A549 (cell line): ENCODE results near the gene HNRNPK. TPM values are rescaled to one million over a fixed set of nuclear protein-coding genes. Genes with fewer than 3 reads are reported as not detected.

Source experiments
- ATAC-seq, 2 experiments: fragments of 200-7000 bp in 1 of 2; fragments of >200 bp in 1 of 2; cut with Nextera tagmentation in 1 of 2; cut with Tn5 transposase in 1 of 2; 3 replicates each; pipeline versions ENCODE4 v1.8.0 to v1.9.1; 2018 to 2020; ENCODE audit warnings: mild to moderate bottlenecking in 1 of 2, moderate library complexity in 1 of 2
- CTCF ChIA-PET: fragments of 300-600 bp; sonication (Branson Sonifier 250); formaldehyde crosslinking; extraction: SDS; loops from one replicate; lab custom pipeline; 2021; ENCODE audit warnings: antibody characterized with exemption, inconsistent platforms; lab: Yijun Ruan, JAX
- POLR2A ChIA-PET: fragments of 350-600 bp; formaldehyde crosslinking; extraction: SDS; loops from one replicate; lab custom pipeline; 2021; ENCODE audit warnings: antibody characterized with exemption, inconsistent platforms; lab: Yijun Ruan, JAX
- DNase-seq, 2 experiments: peaks; one replicate each; pipeline versions ENCODE4 v3.0.0 to v3.0.0-alpha.2; 2011 to 2016; ENCODE audit warnings: low read depth in 1 of 2, low spot score in 1 of 2
- FAIRE-seq: peaks from 2 replicates; lab custom pipeline; 2011; peaks lifted over from hg19 to GRCh38; lab: Jason Lieb, UNC
- H3K27ac ChIP-seq, 2 experiments: fragments of >200 bp; sonication (Bioruptor Twin); formaldehyde crosslinking; 3 replicates each; pipeline ENCODE4 v1.5.1; 2016 to 2017
- H3K4me1 ChIP-seq: fragments of >200 bp; sonication (Bioruptor Twin); formaldehyde crosslinking; 3 replicates; pipeline ENCODE4 v1.6.1; 2016
- H3K4me2 ChIP-seq: fragments of >200 bp; sonication (Bioruptor Twin); formaldehyde crosslinking; 3 replicates; pipeline ENCODE4 v1.6.1; 2016
- H3K4me3 ChIP-seq: fragments of >200 bp; sonication (Bioruptor Twin); formaldehyde crosslinking; 3 replicates; pipeline ENCODE4 v1.5.1; 2016
- H3K9me3 ChIP-seq: fragments of >200 bp; sonication (Bioruptor Twin); formaldehyde crosslinking; 3 replicates; pipeline ENCODE4 v1.6.1; 2016
- BHLHE40 ChIP-seq: IDR thresholded peaks from 2 replicates; pipeline ENCODE4 v1.6.1; 2012; ENCODE audit warnings: low read depth, low read length, inconsistent platforms
- CEBPB ChIP-seq, 2 experiments: fragments of >200 bp in 1 of 2; sonication (Bioruptor Twin) in 1 of 2; formaldehyde crosslinking in 1 of 2; IDR thresholded peaks; 2 replicates each; pipeline ENCODE4 v1.6.1; 2012 to 2016
- EP300 ChIP-seq, 2 experiments: fragments of >200 bp; sonication (Bioruptor Twin); formaldehyde crosslinking; IDR thresholded peaks; 2 replicates in 1 of 2; 3 replicates in 1 of 2; pipeline ENCODE4 v1.6.1; 2016 to 2017
- ESRRA ChIP-seq: fragments of 150-350 bp; IDR thresholded peaks from 2 replicates; pipeline ENCODE4 v1.6.1; 2014; ENCODE audit warnings: mild to moderate bottlenecking, low read length, borderline replicate concordance
- HDAC2 ChIP-seq: fragments of 200-600 bp; sonication (generic); IDR thresholded peaks from 2 replicates; pipeline ENCODE4 v1.6.1; 2016
- HOXA7 ChIP-seq: fragments of 250-450 bp; sonication (Bioruptor Pico); IDR thresholded peaks from 2 replicates; pipeline ENCODE4 v1.5.0; 2020; ENCODE audit warnings: mild to moderate bottlenecking, moderate library complexity
- JUN ChIP-seq, 2 experiments: fragments of >200 bp; sonication (Bioruptor Twin); formaldehyde crosslinking; IDR thresholded peaks; 2 replicates in 1 of 2; 3 replicates in 1 of 2; pipeline ENCODE4 v1.6.1; 2016 to 2017
- JUNB ChIP-seq: fragments of >200 bp; sonication (Bioruptor Twin); formaldehyde crosslinking; IDR thresholded peaks from 2 replicates; pipeline ENCODE4 v1.6.1; 2016
- KDM1A ChIP-seq: fragments of 200-600 bp; sonication (generic); IDR thresholded peaks from 2 replicates; pipeline ENCODE4 v1.6.1; 2016; ENCODE audit warnings: low read depth, mild to moderate bottlenecking
- MYC ChIP-seq: IDR thresholded peaks from 2 replicates; pipeline ENCODE4 v1.6.1; 2012; ENCODE audit warnings: mild to moderate bottlenecking, inconsistent platforms, low read length, improper control_type of control experiment, borderline replicate concordance
- NFE2L2 ChIP-seq: fragments of 150-350 bp; conservative IDR thresholded peaks from 2 replicates; pipeline ENCODE4 v1.6.1; 2014; ENCODE audit warnings: low read length
- PHF8 ChIP-seq: fragments of 200-600 bp; sonication (generic); IDR thresholded peaks from 2 replicates; pipeline ENCODE4 v1.6.1; 2016; ENCODE audit warnings: low read depth, mild to moderate bottlenecking, antibody characterized with exemption, moderate library complexity, borderline replicate concordance
- RAD21 ChIP-seq, 2 experiments: fragments of >200 bp in 1 of 2; sonication (Bioruptor Twin) in 1 of 2; formaldehyde crosslinking in 1 of 2; IDR thresholded peaks in 1 of 2; conservative IDR thresholded peaks in 1 of 2; 2 replicates in 1 of 2; 3 replicates in 1 of 2; pipeline ENCODE4 v1.6.1; 2012 to 2018; ENCODE audit warnings: inconsistent platforms in 1 of 2
- RARB ChIP-seq: fragments of 250-450 bp; sonication (Bioruptor Pico); IDR thresholded peaks from 2 replicates; pipeline ENCODE4 v1.8.0; 2021; ENCODE audit warnings: mild to moderate bottlenecking, moderate library complexity
- RCOR1 ChIP-seq: fragments of 150-350 bp; IDR thresholded peaks from 2 replicates; pipeline ENCODE4 v1.6.1; 2014; ENCODE audit warnings: antibody characterized with exemption, low read length, low read depth
- TFCP2L1 ChIP-seq: fragments of 250-450 bp; sonication (Bioruptor Pico); IDR thresholded peaks from 2 replicates; pipeline ENCODE4 v1.5.0; 2021; ENCODE audit warnings: mild to moderate bottlenecking
- ZFP36 ChIP-seq: fragments of 450-650 bp; IDR thresholded peaks from 2 replicates; pipeline ENCODE4 v1.6.1; 2014; ENCODE audit warnings: borderline replicate concordance; ENCODE audit not compliant: partially characterized antibody
- ZSCAN20 ChIP-seq: fragments of 250-450 bp; sonication (Bioruptor Pico); IDR thresholded peaks from 2 replicates; pipeline ENCODE4 v1.8.0; 2022; ENCODE audit warnings: mild to moderate bottlenecking, moderate library complexity
- WGBS: methylation state at CpG from one replicate; pipeline ENCODE4 v1.1.6; 2017; ENCODE audit errors: missing lambda C conversion rate; 5-methylcytosine and 5-hydroxymethylcytosine counted together
- polyA plus RNA-seq, 4 experiments: library from polyadenylated mRNA; depleted of rRNA in 3 of 4; stranded (reverse); fragments of >200 nt; fragmentation: RNase III in 1 of 4; extraction: RNeasy Plus Mini Kit Qiagen cat#74134 plus additional on column Dnase treatment in 1 of 4; gene quantifications; 2 replicates in 3 of 4; 3 replicates in 1 of 4; pipeline ENCODE4 v1.2.3, GENCODE V29; 2011 to 2017
- TF ChIP-seq, protein P1 (sequence below): fragments of >200 bp; sonication (Bioruptor Twin); formaldehyde crosslinking; IDR thresholded peaks from 2 replicates; pipeline ENCODE4 v1.6.1; 2016
- TF ChIP-seq, protein P2 (sequence below): fragments of >200 bp; sonication (Bioruptor Twin); formaldehyde crosslinking; IDR thresholded peaks from 3 replicates; pipeline ENCODE4 v1.6.1; 2016
- TF ChIP-seq, protein P3 (sequence below): IDR thresholded peaks from 2 replicates; pipeline ENCODE4 v1.6.1; 2012

The HNRNPK gene
- polyA plus RNA-seq, 2 of the 4 experiments (the other 2 are of a cell fraction) = 682 to 699 TPM

DNA sequence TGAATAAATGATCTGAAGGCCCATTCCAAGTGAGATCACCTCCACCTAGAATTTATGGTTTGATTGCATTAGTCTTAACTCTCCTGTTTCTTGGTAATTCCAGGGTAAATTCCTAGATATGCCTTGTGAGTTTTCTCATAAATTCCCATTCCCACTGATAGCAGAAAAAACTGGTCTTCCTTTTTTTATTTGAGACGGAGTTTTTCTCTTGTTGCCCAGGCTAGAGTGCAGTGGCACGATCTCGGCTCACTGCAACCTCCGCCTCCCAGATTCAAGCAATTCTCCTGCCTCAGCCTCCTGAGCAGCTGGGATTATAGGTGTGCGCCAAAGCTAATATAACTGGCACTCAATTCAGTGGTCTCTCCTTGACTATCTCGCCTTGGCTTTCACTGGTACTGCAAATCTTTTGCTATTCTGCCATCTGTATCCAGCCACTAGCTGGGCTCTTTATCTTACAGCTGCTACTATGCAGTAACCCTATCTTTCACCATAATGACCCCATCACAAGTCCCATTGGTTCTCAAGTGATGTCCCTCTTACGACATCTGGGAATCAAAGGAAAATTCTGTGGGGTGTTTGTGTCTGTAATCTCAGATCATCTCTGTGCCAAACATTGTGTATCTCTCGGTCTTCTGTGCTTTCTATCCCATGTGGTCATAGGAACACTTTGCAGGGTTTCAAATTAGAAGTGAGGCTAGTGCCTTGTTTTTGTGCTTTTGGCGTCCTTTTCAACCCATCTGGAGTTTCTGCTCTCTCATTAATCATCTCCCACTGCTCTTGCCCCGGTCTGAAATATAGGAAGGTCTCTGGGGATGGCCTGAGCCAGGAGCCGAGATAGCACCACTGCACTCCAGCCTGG lies 14.4 kb downstream of the HNRNPK start (continued):
- TF ChIP-seq HDAC2 = no peak
- no peak for TF ChIP-seq ESRRA
- TF ChIP-seq NFE2L2 = no peak
- TF ChIP-seq, protein P1, sequence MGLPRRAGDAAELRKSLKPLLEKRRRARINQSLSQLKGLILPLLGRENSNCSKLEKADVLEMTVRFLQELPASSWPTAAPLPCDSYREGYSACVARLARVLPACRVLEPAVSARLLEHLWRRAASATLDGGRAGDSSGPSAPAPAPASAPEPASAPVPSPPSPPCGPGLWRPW = no peak
- TF ChIP-seq ZFP36 = no peak
- no peak; the same call in 1 of the 2 replicates for TF ChIP-seq RARB (CRISPR knock-in tag)
- TF ChIP-seq, protein P2, sequence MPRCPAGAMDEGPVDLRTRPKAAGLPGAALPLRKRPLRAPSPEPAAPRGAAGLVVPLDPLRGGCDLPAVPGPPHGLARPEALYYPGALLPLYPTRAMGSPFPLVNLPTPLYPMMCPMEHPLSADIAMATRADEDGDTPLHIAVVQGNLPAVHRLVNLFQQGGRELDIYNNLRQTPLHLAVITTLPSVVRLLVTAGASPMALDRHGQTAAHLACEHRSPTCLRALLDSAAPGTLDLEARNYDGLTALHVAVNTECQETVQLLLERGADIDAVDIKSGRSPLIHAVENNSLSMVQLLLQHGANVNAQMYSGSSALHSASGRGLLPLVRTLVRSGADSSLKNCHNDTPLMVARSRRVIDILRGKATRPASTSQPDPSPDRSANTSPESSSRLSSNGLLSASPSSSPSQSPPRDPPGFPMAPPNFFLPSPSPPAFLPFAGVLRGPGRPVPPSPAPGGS = no peak
- TF ChIP-seq ZSCAN20 (CRISPR knock-in tag) = no peak
- no peak for TF ChIP-seq RAD21 (conservative IDR thresholded peaks at IDR 0.05 in 1 of 2, IDR thresholded peaks at IDR 0.05 in 1 of 2)
- TF ChIP-seq PHF8 = no peak
- TF ChIP-seq MYC = no peak
- no peak for TF ChIP-seq KDM1A
- 0 out of 4 replicates have a peak, but pooled peaks of 1 of the 2 experiments have one; percentile 10 for TF ChIP-seq CEBPB (IDR thresholded peaks at IDR 0.05)

DNA sequence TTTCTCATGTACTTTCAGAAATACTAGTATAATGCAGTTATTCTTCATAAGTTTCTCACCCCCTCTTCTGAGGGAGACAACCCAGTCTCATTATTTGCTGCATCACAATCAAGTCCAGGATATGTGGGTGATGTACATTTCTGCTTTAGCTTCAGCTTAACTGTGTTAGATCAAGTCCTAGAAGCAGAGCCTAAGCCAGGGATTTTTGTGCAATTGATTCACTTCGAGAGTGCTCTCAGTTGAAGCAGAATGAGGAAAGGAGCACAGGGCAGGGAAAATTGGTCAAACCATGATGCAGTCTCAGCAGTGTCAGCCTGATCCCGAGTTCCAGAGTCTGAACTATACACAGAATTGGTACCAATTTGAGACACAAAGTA lies 15.1 kb downstream of the HNRNPK start:
- 40% methylated on average over 2 of the region's 2 CpGs for WGBS
- H3K27ac ChIP-seq = peak overlapping the region; percentile 72 to 78
- TF ChIP-seq BHLHE40 (no peak), ZFP36 (no peak), RCOR1 (no peak), JUNB (no peak), KDM1A (no peak), HOXA7 (CRISPR knock-in tag) (no peak; the same call in 1 of the 2 replicates), TFCP2L1 (no peak)
- TF ChIP-seq, protein P3, sequence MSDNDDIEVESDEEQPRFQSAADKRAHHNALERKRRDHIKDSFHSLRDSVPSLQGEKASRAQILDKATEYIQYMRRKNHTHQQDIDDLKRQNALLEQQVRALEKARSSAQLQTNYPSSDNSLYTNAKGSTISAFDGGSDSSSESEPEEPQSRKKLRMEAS = no peak
- peaks cover 36% of the 10 kb centered on the region for H3K4me1 ChIP-seq
- ATAC-seq = peak; percentile 52 to 58
- DNase-seq = no peak
- H3K4me2 ChIP-seq = peak overlapping the region; percentile 21; the same call in 2 of the 3 replicates
- no peak for FAIRE-seq
- H3K9me3 ChIP-seq = no peaks in the 10 kb centered on the region
- H3K4me3 ChIP-seq = no peak overlapping the region
- ChIA-PET CTCF (no interaction called here), POLR2A (interaction anchor here (1.1 to 3.1 kb wide), 4 partner anchors 8 to 15 kb away, joined by 3 to 29 read pairs (median 5); partner anchors contain the start of genes HNRNPK and RMI1)

DNA sequence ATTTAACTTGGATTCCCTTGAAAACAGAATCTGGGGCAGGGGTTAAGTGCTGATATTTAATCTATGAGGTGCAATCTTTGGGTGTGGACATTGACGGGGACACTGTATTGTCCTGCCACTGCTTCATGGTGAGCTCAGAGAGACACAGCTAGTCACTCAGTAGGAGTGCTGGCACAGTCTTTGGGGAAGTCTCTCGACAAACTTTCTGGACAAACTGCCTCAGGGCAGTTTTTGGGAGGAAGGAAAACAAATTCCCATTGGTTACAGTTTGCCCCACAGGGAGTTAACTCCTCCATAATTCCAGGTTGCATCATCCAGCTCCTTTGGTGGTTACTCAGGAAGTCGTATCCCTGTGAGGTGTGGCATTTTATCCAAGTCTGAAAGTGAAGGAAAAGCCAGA lies 17.9 kb downstream of the HNRNPK start:
- H3K4me3 ChIP-seq = no peak overlapping the region
- H3K4me2 ChIP-seq = peak overlapping the region; percentile 47
- DNase-seq = peak in 1 of 2 experiments; percentile 70
- CTCF ChIA-PET = interaction anchor here (0.9 to 2.6 kb wide), 4 partner anchors 11 to 299 kb away, joined by 3 to 11 read pairs (median 6); partner anchors contain the start of gene KIF27
- peaks cover 47% of the 10 kb centered on the region for H3K4me1 ChIP-seq
- TF ChIP-seq CEBPB (IDR thresholded peaks at IDR 0.05) = peak; percentile 49 to 54; a peak in 2 of 4 replicates
- TF ChIP-seq JUN (IDR thresholded peaks at IDR 0.05) = peak in 1 of 2 experiments; percentile 40; a peak in 1 of 5 replicates
- no peak; a peak in 1 of 5 replicates for TF ChIP-seq EP300 (IDR thresholded peaks at IDR 0.05)
- POLR2A ChIA-PET = interaction anchor here (3.1 kb wide), 1 partner anchor 18 kb away, joined by 29 read pairs; the partner anchor contains the start of genes HNRNPK and RMI1
- peak; percentile 24 to 40 for ATAC-seq
- H3K27ac ChIP-seq = peak overlapping the region; percentile 68 to 80
- no peaks in the 10 kb centered on the region for H3K9me3 ChIP-seq
- 4% methylated on average over 3 of the region's 3 CpGs for WGBS
- FAIRE-seq = no peak
